ENCODE data around the gene CUZD1. TPM values are rescaled to one million over a fixed set of nuclear protein-coding genes. Genes with fewer than 3 reads are reported as not detected.

The CUZD1 gene
- polyA plus RNA-seq, 2 donors = 0.32 to 1.3 TPM

DNA sequence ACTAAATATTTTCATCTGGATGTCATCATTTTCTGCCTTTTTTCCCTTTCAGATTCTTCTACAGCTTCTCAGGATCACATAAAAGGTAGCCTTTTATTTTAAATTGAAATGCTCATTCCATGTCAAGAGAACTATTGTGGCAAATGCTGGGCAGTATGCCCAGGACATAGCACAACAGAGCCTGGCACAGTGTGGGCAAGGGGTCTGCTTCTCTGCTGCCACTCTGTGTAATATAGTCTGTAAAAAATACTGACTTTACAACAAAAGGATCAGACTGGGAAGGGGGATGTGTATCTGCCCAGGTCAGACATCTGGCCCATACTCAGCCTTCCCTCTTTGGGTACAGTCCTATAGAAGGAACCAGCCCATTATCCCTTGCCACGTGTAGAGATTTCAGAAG lies 62.7 kb downstream of the CUZD1 start:
- H3K36me3 ChIP-seq (ENCODE audit: control insufficient read depth in 2 of 2, insufficient read depth in 2 of 2, low read length in 1 of 2) = no peaks in the 10 kb centered on the region
- no peak overlapping the region for H3K27ac ChIP-seq (ENCODE audit: low read depth in 2 of 2, low read length in 1 of 2)
- no peaks in the 10 kb centered on the region for H3K27me3 ChIP-seq (ENCODE audit: control insufficient read depth in 1 of 2, insufficient read depth in 2 of 2, low read length in 2 of 2)
- H3K4me3 ChIP-seq (ENCODE audit: low read depth in 1 of 2, low read length in 2 of 2) = no peak overlapping the region
- H3K4me1 ChIP-seq (ENCODE audit: control insufficient read depth in 2 of 2, insufficient read depth in 2 of 2, low read length in 1 of 2) = no peaks in the 10 kb centered on the region
- H3K9me3 ChIP-seq (ENCODE audit: control insufficient read depth in 2 of 2, insufficient read depth in 1 of 2, low read depth in 1 of 2, low read length in 1 of 2) = no peaks in the 10 kb centered on the region
- 54 to 68% methylated on average over 1 of the region's 1 CpG for WGBS, 2 donors

Other genes starting within 250 kb of the CUZD1 start
- gene C10orf120, start 146.0 kb downstream of the CUZD1 start, polyA plus RNA-seq = not detected
- 1 to 10 TPM; 1.9 to 2.6 TPM for gene FAM24B, start 33.7 kb upstream of the CUZD1 start, polyA plus RNA-seq
- not detected for gene FAM24A, start 64.8 kb upstream of the CUZD1 start, polyA plus RNA-seq
- 1 to 10 TPM; 3.1 to 4.0 TPM for gene C10orf88, start 108.4 kb upstream of the CUZD1 start, polyA plus RNA-seq
- gene PSTK, start 134.5 kb upstream of the CUZD1 start, polyA plus RNA-seq = 1 to 10 TPM; 2.7 to 2.9 TPM
- 1 to 10 TPM; 4.5 to 7.2 TPM for gene IKZF5, start 162.9 kb upstream of the CUZD1 start, polyA plus RNA-seq
- gene ACADSB, start 163.1 kb upstream of the CUZD1 start, polyA plus RNA-seq = 1 to 10 TPM; 5.2 to 7.3 TPM

All from esophagus (tissue), 2 donors.